GM12874 (cell line): Measurements from ENCODE around the gene CFAP251.
A peak's percentile ranks its signal among the peaks of the same experiment; 100 is the strongest.

Experiments used
- TF ChIP-seq, protein P1 (sequence below): IDR thresholded peaks from 2 replicates; pipeline ENCODE4 v1.5.1; 2011; ENCODE audit warnings: low read depth, mild to moderate bottlenecking, control low read depth, low read length, moderate library complexity; ENCODE audit not compliant: insufficient read depth

Gene CFAP251

DNA sequence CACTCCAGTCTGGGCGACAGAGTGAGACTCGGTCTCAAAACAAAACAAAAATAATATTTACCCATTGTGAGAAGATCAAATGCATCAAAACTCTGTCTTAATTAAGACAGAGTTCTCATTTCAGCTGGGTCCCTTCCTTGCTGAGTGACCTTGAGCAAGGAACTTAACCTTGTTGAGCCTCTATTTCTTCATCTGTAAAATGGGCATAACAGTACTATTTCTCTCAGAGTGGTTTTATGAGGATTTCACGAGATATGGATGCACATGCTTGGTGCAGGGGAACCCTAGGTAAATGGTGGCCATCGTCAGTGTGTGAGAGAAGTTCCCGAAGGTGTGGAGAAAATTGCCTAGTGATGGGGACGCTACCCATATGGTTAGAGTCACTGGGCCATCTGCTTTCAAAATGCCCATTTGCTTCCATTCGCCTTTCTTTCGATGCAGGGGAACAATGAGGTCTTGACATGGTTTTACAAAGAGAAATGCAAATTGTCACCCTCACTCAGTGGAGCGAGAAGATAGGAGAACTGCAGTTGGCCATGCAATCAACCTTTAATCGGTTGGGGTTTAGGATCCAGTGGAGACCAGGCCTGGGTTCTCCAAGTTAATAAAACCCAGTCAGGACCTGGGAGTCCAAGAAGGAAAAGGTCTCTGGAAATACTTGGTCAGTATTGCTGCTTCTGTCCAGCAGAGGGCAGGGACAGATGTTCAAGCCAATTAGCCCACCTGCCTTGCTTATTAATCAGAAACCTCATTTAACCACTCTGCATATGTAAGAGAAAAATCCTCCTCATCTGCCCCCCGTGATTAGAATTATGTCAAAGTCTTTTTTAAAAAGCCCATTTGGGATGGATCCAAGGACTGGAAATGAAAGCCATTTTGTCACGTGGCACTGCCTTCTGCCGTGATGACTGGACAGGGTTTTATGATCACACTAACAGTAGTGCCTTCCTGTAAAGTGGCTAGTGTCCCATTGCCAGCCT, 37.2 kb downstream of the CFAP251 start:
- TF ChIP-seq, protein P1, sequence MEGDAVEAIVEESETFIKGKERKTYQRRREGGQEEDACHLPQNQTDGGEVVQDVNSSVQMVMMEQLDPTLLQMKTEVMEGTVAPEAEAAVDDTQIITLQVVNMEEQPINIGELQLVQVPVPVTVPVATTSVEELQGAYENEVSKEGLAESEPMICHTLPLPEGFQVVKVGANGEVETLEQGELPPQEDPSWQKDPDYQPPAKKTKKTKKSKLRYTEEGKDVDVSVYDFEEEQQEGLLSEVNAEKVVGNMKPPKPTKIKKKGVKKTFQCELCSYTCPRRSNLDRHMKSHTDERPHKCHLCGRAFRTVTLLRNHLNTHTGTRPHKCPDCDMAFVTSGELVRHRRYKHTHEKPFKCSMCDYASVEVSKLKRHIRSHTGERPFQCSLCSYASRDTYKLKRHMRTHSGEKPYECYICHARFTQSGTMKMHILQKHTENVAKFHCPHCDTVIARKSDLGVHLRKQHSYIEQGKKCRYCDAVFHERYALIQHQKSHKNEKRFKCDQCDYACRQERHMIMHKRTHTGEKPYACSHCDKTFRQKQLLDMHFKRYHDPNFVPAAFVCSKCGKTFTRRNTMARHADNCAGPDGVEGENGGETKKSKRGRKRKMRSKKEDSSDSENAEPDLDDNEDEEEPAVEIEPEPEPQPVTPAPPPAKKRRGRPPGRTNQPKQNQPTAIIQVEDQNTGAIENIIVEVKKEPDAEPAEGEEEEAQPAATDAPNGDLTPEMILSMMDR: peak; percentile 54

DNA sequence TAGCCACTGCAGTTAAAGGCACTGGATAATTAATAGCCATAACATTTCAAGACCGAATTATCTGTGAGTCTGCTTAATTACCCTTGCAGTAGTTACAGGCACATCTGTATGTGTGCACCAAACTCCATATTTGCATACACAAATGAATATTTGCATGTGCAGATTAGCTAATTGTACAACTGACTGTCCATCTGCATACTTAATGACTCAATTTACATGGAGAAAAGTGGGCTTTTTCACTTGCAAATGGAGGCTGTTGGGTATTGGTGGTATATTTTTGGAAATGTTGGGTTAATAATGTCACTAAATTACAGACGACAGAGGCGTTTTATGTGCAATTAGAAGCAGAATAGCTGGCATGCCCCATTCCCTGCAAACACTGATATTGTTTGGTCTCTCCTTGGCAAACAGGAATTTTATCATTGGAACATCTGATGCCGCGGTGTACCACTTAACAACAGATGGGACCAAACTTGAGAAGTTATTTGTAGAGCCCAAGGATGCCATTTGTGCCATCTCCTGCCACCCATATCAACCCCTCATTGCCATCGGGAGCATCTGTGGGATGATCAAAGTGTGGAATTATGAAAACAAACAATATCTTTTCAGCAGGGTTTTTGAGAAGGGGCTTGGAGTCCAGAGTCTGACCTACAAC, 39.6 kb downstream of the CFAP251 start:
- TF ChIP-seq, protein P1: no peak

DNA sequence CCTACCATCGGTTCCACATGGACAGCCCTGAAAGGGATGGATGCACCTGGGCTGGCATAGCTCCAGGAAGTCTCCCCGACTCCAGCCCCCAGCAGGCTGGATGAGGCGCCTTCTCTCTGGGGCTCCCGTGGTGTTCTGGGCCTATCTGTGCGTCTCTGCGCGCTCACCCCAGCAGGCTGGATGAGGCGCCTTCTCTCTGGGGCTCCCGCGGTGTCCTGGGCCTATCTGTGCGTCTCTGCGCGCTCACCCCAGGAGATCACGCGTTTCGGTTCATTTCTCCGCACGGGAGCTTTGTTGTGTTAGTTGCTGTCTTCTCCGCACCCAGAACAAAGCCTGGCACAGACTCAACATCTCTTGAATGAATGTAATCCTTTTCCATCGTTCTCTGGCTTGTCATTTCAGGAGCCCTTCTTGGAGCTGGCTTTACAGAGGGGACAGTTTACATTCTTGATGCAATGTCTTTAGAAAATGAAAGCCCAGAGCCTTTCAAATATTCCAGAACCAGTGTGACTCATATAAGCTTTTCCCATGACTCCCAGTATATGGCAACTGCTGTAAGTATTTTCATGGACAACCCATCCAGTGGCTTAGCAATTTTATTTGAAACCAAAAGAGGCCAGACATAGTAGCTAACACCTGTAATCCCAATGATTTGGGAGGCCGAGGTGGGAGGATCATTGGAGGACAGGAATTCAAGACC, 40.3 kb downstream of the CFAP251 start:
- TF ChIP-seq, protein P1: no peak

DNA sequence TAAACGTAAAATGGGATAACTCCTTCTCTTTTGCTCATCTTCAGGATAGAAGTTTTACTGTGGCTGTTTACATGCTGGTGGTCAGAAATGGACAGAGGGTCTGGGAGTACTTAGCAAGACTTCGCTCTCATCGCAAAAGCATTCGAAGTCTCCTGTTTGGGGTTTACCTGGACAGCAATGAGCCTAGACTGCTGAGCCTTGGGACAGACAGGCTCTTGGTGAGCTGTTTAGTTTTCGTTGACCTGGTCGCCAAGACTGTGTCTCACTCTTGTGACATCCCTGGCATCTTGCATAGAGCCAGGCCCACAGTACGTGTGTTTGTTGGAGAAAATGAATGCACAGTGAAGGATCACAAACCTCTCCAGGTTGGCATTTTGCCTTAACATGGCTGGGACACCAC, 42.1 kb downstream of the CFAP251 start:
- TF ChIP-seq, protein P1: no peak

DNA sequence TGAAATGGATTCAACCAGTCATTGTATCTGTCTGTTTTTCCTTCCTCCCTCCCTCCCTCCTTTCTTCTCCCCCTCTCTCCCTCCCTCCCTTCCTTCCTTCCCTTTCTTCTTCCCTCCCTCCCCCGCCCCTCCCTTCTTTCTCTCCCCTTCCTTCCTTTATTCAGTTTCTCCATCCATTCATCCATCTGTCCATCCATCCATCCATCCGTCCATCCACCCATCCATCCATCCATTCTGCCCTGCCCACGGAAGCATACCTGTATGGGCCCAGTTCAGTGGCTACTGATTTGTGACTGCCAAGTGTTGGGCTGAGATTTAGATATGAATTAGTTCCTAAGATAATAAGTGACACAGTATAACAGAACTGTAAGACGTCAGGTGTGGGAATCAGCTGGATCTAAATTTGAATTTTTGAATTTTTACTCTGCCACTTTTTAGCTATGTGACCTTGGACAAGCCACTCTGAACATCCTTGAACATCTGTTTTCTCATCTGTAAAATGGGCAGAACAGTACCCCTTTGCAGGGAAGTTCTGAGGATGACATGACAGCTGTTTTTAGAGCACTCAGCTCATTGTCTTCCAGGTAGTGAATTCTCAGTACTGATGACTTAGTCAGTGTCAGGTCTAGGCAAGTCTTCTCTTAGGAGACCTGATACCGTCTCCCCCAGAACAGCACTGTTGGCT, 42.9 kb downstream of the CFAP251 start:
- TF ChIP-seq, protein P1: no peak

DNA sequence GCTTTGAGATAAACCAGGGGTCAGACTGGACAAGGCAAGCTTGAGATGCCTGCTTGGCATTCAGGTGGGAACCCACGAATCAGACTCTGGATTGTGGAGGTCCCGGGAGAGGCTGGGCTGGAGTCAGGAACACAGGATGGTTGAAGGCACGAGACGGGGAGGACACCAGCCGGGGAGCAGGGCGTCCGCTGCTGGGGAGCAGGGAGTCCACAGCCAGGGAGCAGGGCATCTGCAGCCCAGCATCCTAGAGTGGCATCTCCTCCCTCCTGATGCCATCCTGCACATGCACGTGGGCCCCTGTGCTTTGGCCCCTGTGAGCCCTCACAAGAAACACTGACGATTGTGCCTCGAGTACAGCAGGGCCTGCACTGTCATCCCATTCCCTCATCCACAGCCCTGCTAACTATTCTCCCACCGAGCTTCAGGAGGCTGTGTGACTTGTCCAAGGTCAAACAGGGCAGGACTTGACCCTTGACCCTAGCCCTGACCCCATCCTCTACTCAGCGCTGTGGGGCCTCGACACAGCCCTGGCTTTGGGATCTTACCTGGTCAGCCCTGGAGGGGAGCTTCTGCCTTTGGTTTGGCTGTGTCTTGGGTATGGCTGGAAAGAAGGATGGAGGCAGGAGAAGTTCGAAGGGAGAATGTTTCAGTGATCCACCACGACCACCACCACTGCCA, 45.1 kb downstream of the CFAP251 start:
- TF ChIP-seq, protein P1: no peak
